Loucy (cell line): ENCODE data around the gene VAV3.

Source experiments
- EZH2phosphoT487 ChIP-seq: fragments of 200-600 bp; IDR thresholded peaks from 2 replicates; pipeline ENCODE4 v1.6.1; 2018; ENCODE audit warnings: antibody characterized with exemption, mild to moderate bottlenecking, moderate library complexity, borderline replicate concordance
- TF ChIP-seq, protein P1 (sequence below): fragments of 200-600 bp; sonication (generic); conservative IDR thresholded peaks from 2 replicates; pipeline ENCODE4 v1.5.1; 2014; ENCODE audit warnings: mild to moderate bottlenecking, antibody characterized with exemption, low read length

DNA sequence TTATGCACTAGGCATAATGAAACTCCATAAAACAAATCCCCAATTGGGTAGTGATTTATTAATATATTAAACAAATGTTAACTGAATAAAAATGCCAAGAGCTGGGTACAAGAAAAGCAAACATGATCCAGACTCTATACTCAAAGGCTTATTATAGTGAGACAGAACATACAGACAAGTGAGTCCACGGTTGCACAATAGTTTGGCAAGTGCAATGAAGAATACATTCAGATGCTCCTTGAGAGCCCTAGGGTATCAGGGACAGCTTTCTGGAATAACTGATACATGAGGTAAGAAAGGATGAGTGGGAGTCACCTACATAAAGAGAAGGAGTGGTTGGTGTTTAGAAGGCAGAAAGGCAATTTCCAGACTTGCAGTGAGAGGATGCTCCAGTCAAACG lies 85.1 kb downstream of the VAV3 start:
- TF ChIP-seq, protein P1, sequence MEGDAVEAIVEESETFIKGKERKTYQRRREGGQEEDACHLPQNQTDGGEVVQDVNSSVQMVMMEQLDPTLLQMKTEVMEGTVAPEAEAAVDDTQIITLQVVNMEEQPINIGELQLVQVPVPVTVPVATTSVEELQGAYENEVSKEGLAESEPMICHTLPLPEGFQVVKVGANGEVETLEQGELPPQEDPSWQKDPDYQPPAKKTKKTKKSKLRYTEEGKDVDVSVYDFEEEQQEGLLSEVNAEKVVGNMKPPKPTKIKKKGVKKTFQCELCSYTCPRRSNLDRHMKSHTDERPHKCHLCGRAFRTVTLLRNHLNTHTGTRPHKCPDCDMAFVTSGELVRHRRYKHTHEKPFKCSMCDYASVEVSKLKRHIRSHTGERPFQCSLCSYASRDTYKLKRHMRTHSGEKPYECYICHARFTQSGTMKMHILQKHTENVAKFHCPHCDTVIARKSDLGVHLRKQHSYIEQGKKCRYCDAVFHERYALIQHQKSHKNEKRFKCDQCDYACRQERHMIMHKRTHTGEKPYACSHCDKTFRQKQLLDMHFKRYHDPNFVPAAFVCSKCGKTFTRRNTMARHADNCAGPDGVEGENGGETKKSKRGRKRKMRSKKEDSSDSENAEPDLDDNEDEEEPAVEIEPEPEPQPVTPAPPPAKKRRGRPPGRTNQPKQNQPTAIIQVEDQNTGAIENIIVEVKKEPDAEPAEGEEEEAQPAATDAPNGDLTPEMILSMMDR, result no peak
- no peak for TF ChIP-seq EZH2phosphoT487
